AG09309 (cell line): ENCODE results near the gene VWA3A.

Experiments
- DNase-seq: peaks from one replicate; pipeline ENCODE4 v3.0.0-alpha.2; 2010; ENCODE audit warnings: low read depth
- H3K4me3 ChIP-seq: 2 replicates; pipeline ENCODE4 v1.5.1; 2011; ENCODE audit warnings: mild to moderate bottlenecking, low read depth, low read length, moderate library complexity; ENCODE audit not compliant: control insufficient read depth
- TF ChIP-seq, protein P1 (sequence below): IDR thresholded peaks from 2 replicates; pipeline ENCODE4 v1.5.1; 2011; ENCODE audit warnings: mild to moderate bottlenecking, low read depth, low read length, inconsistent platforms; ENCODE audit not compliant: insufficient read depth, control insufficient read depth; ENCODE audit errors: missing control alignments

The VWA3A gene

DNA sequence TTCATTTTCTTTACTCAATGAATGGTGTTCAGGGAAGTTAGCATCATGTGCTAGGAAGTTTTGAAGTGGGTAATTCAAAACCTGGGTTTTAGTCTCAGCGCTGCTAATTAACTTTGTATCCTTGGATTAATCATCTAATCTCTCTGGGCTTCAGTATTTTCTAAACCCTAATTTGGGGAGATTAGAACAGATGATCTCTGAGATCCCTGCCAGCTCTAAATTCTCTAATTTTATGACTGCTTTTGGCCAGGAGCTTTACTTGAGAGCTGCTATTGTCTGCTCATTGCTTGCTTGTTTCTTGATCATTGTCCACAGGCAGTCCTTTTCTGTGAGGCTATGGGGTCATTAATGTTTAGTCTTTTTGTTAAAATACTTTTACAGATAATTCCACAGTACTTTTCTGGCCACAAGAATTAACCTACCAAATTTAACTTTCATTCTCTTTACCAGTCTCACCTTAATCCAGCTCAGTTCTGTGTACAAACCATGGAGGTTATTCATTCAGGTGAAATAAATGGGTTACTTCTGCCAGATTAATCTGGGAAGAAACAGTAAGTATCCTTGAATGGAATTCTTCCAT, 28.4 kb upstream of the VWA3A start:
- TF ChIP-seq, protein P1, sequence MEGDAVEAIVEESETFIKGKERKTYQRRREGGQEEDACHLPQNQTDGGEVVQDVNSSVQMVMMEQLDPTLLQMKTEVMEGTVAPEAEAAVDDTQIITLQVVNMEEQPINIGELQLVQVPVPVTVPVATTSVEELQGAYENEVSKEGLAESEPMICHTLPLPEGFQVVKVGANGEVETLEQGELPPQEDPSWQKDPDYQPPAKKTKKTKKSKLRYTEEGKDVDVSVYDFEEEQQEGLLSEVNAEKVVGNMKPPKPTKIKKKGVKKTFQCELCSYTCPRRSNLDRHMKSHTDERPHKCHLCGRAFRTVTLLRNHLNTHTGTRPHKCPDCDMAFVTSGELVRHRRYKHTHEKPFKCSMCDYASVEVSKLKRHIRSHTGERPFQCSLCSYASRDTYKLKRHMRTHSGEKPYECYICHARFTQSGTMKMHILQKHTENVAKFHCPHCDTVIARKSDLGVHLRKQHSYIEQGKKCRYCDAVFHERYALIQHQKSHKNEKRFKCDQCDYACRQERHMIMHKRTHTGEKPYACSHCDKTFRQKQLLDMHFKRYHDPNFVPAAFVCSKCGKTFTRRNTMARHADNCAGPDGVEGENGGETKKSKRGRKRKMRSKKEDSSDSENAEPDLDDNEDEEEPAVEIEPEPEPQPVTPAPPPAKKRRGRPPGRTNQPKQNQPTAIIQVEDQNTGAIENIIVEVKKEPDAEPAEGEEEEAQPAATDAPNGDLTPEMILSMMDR = no peak
- no peak for DNase-seq
- H3K4me3 ChIP-seq = no peak overlapping the region

DNA sequence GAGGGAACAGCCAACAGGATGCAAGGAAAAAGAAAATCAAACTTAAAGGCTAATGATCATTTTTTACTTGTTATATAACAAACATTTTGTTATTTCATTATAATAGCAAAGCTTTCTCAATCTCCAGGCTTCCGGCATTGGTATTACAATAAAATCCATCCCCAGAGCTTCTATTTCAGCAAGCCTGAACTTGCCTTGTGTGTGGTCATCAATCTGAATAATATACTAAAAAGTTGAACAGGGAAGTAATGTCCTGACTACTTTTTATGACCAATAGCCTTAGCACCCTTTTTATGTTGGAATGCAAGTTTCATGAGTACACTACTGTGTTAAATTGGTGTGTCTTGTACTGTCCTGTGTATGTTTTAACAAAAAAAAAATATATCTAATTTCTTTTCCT, 27.1 kb upstream of the VWA3A start:
- DNase-seq = no peak
- TF ChIP-seq, protein P1 = no peak
- H3K4me3 ChIP-seq = no peak overlapping the region

DNA sequence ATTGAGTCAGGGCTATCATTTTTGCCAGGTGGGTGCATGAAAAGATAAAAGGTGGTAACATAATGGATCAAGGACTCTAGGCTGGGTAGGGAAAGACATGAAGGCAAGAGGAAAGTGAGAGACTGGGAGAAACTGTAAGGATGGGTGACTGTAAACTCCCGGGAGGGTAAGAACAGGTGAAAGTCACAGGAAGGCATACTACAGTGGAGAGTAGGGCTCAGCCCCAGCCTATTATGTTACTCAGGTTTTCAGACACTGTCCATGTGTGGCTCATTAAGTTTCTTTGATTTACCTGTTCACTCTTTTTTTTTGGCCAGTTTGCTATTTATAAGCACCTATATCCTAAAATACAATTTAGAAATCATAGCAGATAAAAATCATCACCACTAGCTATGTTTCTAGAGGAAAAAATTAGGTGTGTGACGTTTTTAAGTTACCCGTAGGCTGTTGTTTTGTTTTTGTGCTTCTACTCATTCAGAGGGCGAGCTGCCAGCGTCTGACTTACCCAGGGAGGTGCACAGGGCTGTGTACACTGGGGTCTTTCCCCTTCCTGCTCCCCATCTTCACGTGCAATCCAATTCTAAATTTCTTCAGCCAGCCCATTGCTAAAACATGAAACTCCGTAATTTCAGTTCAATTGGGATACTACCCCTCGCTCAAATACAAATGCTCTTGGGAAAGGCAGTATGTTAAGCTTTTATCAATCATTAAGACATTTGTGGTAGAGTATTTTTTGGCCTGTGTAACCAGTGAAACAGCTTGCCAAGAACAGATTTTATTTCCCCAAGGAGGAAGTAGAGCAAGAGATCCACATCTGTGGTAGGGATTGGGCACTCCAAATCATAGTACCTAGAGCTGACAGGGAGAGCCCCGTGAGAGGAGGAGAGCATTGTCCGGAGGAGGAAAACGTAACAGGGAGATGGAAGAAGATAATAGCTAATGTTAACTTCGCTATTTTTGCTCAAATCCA, 21.7 kb upstream of the VWA3A start:
- TF ChIP-seq, protein P1 = no peak
- no peak for DNase-seq

DNA sequence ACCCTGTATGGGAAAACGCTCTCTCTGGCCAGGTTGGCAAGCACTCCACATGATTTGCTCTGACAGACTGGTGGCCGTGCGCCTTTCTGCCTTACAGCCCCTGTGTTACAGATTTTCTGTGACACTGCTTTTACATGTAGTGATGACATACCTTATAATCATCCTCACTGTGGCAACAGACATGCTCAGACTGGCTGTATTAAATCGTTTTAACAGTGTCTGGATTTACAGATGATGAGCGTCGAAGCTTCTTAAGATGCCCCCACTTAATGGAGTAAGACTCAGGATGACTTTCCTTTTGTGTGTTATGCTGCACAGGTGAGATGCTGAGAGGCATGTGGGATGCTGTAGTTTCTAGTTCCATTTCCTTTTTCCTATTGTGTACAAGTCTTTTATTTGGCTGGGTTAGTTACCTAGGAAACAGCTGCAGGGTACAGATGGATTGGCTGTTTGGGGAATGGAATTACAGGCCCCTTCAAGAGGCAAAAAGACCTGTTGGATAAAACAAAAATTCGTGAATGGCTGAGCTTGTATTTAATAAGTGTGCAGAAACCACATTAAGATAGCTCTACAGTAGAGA, 20.9 kb upstream of the VWA3A start:
- TF ChIP-seq, protein P1 = no peak
- DNase-seq = no peak
- no peak overlapping the region for H3K4me3 ChIP-seq

More for the DNA sequence above, 21.7 kb upstream of the VWA3A start:
- no peak overlapping the region for H3K4me3 ChIP-seq

DNA sequence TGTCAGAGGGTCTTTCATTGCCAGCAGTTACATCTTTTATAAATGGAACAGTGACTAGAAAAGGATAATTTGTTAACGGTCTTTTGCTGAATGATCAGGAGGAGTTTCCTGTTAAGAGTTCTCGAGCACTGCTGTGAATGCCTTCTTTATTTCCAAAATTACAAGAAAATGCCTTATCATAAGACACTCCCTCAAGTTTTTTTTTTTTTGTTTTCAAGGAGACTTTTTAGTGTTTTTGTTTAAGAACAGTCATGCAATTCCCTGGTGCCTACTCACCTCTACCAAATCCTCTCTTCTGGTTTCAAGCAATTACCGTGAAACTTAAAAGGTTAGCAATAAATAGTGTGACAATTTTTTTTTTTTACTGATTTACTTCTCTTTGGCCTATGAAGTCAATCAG, 19.0 kb upstream of the VWA3A start:
- no peak overlapping the region for H3K4me3 ChIP-seq
- DNase-seq = no peak
- TF ChIP-seq, protein P1 = no peak

DNA sequence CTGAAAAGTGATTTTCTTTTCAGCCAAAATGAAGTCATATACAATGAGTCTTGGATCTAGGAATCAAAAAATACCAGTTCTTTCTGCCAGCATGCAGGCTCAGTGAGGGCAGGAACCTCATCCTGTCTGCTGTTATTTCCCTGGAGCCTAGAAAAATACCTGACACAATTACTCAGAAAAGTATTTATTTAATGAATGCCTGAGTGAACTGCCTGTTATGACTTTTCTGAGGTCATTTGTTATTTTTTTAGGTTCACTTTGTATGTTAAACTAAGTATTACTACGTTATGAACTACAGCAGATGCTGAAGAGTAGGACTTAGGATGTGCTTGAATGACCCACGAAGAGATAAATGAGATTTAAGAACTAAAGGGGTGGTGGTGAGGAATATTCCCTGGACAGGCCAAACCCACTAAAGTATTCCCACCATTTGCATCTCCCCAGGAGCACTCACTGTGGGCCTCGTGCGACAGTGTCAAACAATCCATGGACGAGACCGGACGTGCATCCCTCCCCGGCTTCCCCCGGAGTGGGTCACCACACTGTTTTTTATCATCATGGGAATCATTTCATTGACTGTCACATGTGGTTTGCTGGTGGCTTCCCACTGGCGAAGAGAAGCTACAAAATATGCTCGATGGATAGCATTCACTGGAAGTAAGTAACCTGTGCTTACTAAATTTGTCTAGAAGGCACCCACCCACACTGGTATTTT, 17.1 kb upstream of the VWA3A start:
- TF ChIP-seq, protein P1 = no peak
- DNase-seq = no peak
- no peak overlapping the region for H3K4me3 ChIP-seq
